Superior temporal gyrus (tissue), 1 donor: ENCODE measurements around the gene ABCD4.

Source experiments
- DNase-seq: peaks from one replicate; pipeline ENCODE4 v3.0.0-alpha.2; 2016; ENCODE audit errors: extremely low spot score

Gene ABCD4

GRCh38 chr14:74260525-74261233, 42.1 kb downstream of the ABCD4 start:
- no peak for DNase-seq

GRCh38 chr14:74259513-74259912, 43.2 kb downstream of the ABCD4 start:
- DNase-seq: no peak

- no peak for DNase-seq
These were observed 44.0 kb downstream of the ABCD4 start for GRCh38 chr14:74258764-74259035.

- DNase-seq: no peak
These were observed 44.6 kb downstream of the ABCD4 start for GRCh38 chr14:74257941-74258763.

GRCh38 chr14:74257078-74257940, 45.4 kb downstream of the ABCD4 start:
- peak; percentile 58 for DNase-seq

GRCh38 chr14:74255281-74255680, 47.5 kb downstream of the ABCD4 start:
- no peak for DNase-seq

- DNase-seq: no peak
These were observed 53.0 kb downstream of the ABCD4 start for GRCh38 chr14:74249433-74250375.

- DNase-seq: no peak
These were observed 54.7 kb downstream of the ABCD4 start for GRCh38 chr14:74248017-74248416.

GRCh38 chr14:74246542-74246941, 56.2 kb downstream of the ABCD4 start:
- no peak for DNase-seq

- DNase-seq: no peak
These were observed 57.4 kb downstream of the ABCD4 start for GRCh38 chr14:74245292-74245691.

GRCh38 chr14:74244115-74244514, 58.6 kb downstream of the ABCD4 start:
- DNase-seq: no peak

- DNase-seq: no peak
These were observed 59.7 kb downstream of the ABCD4 start for GRCh38 chr14:74243051-74243450.

GRCh38 chr14:74242780-74243042, 60.0 kb downstream of the ABCD4 start:
- no peak for DNase-seq

GRCh38 chr14:74242021-74242779, 60.5 kb downstream of the ABCD4 start:
- DNase-seq: no peak

GRCh38 chr14:74241652-74242017, 61.1 kb downstream of the ABCD4 start:
- no peak for DNase-seq

GRCh38 chr14:74240794-74241651, 61.7 kb downstream of the ABCD4 start:
- no peak for DNase-seq

GRCh38 chr14:74239848-74240793, 62.6 kb downstream of the ABCD4 start:
- no peak for DNase-seq

- DNase-seq: no peak
These were observed 63.5 kb downstream of the ABCD4 start, which contains the start of gene VSX2 for GRCh38 chr14:74238974-74239847. TSS of gene VSX2 (plus strand) at chr14:74239449. CDS start at chr14:74239562, 113 bp downstream.
